ENCODE measurements around the gene KIF19. TPM values are rescaled to one million over a fixed set of nuclear protein-coding genes. Genes with fewer than 3 reads are reported as not detected.

Gene KIF19
- polyA plus RNA-seq, 1 donor (not counting 4 experiments of a cell fraction or from before 2014, with no cell fraction given), result not detected

DNA sequence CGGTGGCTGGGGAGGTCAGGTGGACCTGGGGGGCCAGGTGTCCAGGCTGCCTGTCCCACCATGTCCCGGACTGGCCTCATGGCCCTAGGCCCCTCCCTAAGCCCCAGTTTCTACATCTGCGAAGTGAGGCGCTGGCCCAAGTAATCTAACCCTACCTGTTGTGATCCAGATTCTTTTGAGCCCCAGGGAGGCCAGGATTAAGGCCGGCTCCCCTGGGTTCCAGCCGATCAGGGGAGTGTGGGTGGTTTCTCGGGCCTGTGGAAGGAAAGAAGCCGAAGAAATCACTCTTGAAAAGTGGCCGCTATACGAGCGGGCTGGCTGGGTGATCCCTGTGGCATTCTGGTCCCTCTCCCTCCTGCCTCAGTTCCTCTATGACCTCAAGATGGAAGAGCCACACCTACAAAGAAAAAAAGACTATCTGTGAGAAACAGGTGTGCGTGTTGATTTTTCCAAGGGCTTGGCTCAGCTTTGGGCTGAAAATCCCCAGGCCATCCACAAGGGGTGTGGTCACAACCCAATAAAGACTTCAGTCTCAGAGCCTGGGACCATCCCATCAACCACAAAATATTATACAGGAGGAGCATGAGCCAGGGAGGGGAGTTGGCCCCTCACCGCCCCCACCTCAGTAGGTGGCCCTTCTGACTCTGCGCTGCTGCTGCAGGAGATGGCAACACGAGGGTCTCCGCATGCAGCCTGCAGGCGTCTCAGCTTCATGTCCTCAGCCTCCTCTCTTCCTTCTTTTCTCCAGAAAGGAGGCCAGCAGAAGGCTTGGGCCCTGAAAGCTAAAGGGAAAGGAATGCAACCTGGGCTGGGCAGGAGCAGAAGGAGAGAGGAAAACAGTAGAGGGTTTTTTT lies 61.6 kb downstream of the KIF19 start:
- dilution Hi-C loops (cut with MboI; ENCODE audit: extremely low pct_ligation_motif_present, low sequenced_read_pairs), result no loop called here
- Histone ChIP-seq H3K27me3 (ENCODE audit: control insufficient read depth, extremely low read depth, insufficient read depth, low read length) (peaks cover 21% of the 10 kb centered on the region), H3K27ac (ENCODE audit: control insufficient read depth, insufficient read depth, low read length) (no peak overlapping the region), H3K36me3 (ENCODE audit: control insufficient read depth in 2 of 2, extremely low read depth in 1 of 2, insufficient read depth in 2 of 2, low read length in 2 of 2) (no peaks in the 10 kb centered on the region), H3K4me3 (ENCODE audit: control insufficient read depth in 2 of 3, extremely low read depth in 1 of 3, insufficient read depth in 2 of 3, low read depth in 1 of 3, low read length in 3 of 3) (no peak overlapping the region), H3K9me3 (ENCODE audit: control insufficient read depth, low read depth, low read length) (no peaks in the 10 kb centered on the region), H3K79me2 (ENCODE audit: control insufficient read depth, insufficient read depth, low read length) (no peaks in the 10 kb centered on the region), H3K9me1 (ENCODE audit: control insufficient read depth, extremely low read depth, insufficient read depth, low read length) (no peaks in the 10 kb centered on the region), H4K20me1 (ENCODE audit: control insufficient read depth, extremely low read depth, insufficient read depth, low read length) (peaks cover 2% of the 10 kb centered on the region), H2AFZ (ENCODE audit: control insufficient read depth, low read length) (no peak overlapping the region), H3K4me1 (ENCODE audit: control insufficient read depth, extremely low read depth, insufficient read depth, low read length) (no peaks in the 10 kb centered on the region), H3K9ac (ENCODE audit: control insufficient read depth, extremely low read depth, insufficient read depth, low read length) (no peak overlapping the region), H3K4me2 (ENCODE audit: control insufficient read depth, extremely low read depth, insufficient read depth, low read depth, low read length) (no peak overlapping the region)
- TF ChIP-seq, protein P1, sequence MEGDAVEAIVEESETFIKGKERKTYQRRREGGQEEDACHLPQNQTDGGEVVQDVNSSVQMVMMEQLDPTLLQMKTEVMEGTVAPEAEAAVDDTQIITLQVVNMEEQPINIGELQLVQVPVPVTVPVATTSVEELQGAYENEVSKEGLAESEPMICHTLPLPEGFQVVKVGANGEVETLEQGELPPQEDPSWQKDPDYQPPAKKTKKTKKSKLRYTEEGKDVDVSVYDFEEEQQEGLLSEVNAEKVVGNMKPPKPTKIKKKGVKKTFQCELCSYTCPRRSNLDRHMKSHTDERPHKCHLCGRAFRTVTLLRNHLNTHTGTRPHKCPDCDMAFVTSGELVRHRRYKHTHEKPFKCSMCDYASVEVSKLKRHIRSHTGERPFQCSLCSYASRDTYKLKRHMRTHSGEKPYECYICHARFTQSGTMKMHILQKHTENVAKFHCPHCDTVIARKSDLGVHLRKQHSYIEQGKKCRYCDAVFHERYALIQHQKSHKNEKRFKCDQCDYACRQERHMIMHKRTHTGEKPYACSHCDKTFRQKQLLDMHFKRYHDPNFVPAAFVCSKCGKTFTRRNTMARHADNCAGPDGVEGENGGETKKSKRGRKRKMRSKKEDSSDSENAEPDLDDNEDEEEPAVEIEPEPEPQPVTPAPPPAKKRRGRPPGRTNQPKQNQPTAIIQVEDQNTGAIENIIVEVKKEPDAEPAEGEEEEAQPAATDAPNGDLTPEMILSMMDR (optimal IDR thresholded peaks at IDR 0.05 in 1 of 3, IDR thresholded peaks at IDR 0.05 in 1 of 3, conservative IDR thresholded peaks at IDR 0.05 in 1 of 3; ENCODE audit: extremely low read depth in 1 of 3, insufficient read depth in 2 of 3, low read length in 3 of 3), result no peak
- TF ChIP-seq EZH2 (IDR thresholded peaks at IDR 0.05; ENCODE audit: low read length), result no peak
- FAIRE-seq (no peak), DNase-seq (ENCODE audit: low read depth, low spot score) (no peak)

DNA sequence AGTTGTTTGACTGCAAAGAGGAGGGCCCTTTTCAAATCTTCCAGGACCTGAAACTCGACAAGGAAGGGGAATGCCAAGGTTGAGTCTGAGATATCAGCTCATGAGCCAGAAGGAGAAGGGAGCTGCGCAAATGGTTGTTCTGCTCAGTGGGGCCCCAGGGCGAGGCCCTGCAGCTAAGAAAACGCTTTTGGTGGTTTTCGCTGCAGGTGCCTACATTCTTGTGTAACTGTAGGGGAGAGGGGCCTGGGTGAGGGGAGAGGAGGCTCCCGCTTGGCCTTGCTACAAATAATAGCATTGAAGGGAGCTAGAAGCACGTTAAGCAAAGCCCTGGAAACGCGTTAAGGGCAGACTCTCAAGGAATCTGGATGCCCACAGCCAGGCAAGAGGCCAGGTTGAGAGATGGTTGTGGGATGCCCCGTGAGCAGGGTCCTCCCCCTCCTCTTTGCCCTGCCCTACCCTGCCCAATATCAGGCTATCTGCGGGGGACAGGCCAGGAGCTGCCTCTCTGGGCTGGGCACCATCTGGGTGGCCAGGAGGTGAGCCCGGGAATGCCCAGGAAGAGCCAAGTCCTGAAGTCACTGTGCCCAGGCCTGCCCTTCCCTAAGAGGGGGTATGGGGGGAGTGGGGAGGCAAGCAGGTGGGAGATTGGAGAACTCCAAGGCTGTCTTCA lies 63.2 kb downstream of the KIF19 start:
- no peak for FAIRE-seq
- no peaks in the 10 kb centered on the region for H3K36me3 ChIP-seq (ENCODE audit: control insufficient read depth in 2 of 2, extremely low read depth in 1 of 2, insufficient read depth in 2 of 2, low read length in 2 of 2)
- H3K79me2 ChIP-seq (ENCODE audit: control insufficient read depth, insufficient read depth, low read length), result no peaks in the 10 kb centered on the region
- no peak for TF ChIP-seq EZH2 (IDR thresholded peaks at IDR 0.05; ENCODE audit: low read length)
- no peaks in the 10 kb centered on the region for H3K9me1 ChIP-seq (ENCODE audit: control insufficient read depth, extremely low read depth, insufficient read depth, low read length)
- DNase-seq (ENCODE audit: low read depth, low spot score), result no peak
- H3K27ac ChIP-seq (ENCODE audit: control insufficient read depth, insufficient read depth, low read length), result no peak overlapping the region
- H3K4me2 ChIP-seq (ENCODE audit: control insufficient read depth, extremely low read depth, insufficient read depth, low read depth, low read length), result no peak overlapping the region
- no peaks in the 10 kb centered on the region for H3K4me1 ChIP-seq (ENCODE audit: control insufficient read depth, extremely low read depth, insufficient read depth, low read length)
- peaks cover 2% of the 10 kb centered on the region for H4K20me1 ChIP-seq (ENCODE audit: control insufficient read depth, extremely low read depth, insufficient read depth, low read length)
- dilution Hi-C loops (cut with MboI; ENCODE audit: extremely low pct_ligation_motif_present, low sequenced_read_pairs), result no loop called here
- no peak overlapping the region for H2AFZ ChIP-seq (ENCODE audit: control insufficient read depth, low read length)
- H3K4me3 ChIP-seq (ENCODE audit: control insufficient read depth in 2 of 3, extremely low read depth in 1 of 3, insufficient read depth in 2 of 3, low read depth in 1 of 3, low read length in 3 of 3), result no peak overlapping the region
- H3K27me3 ChIP-seq (ENCODE audit: control insufficient read depth, extremely low read depth, insufficient read depth, low read length), result peaks cover 21% of the 10 kb centered on the region
- no peaks in the 10 kb centered on the region for H3K9me3 ChIP-seq (ENCODE audit: control insufficient read depth, low read depth, low read length)
- H3K9ac ChIP-seq (ENCODE audit: control insufficient read depth, extremely low read depth, insufficient read depth, low read length), result no peak overlapping the region
